H54 (cell line): Measurements from ENCODE around the gene NID1.
A peak's percentile ranks its signal among the peaks of the same experiment; 100 is the strongest.
"Not testable (repeated sequence)": the region's sequence is repeated elsewhere in the genome, so short reads cannot be mapped to it uniquely, and the experiment has no call there.

Experiments used
- DNase-seq: peaks from one replicate; pipeline ENCODE4 v3.0.0; 2011; ENCODE audit warnings: low spot score, mixed read lengths; ENCODE audit not compliant: insufficient read length
- FAIRE-seq: peaks from 3 replicates; lab custom pipeline; 2011; peaks lifted over from hg19 to GRCh38; lab: Jason Lieb, UNC
- POLR2A ChIP-seq: IDR thresholded peaks from 2 replicates; pipeline ENCODE4 v1.6.1; 2011; ENCODE audit warnings: low read depth, mild to moderate bottlenecking, low read length

Gene NID1

GRCh38 chr1:235976490-235976889 lies 88.4 kb downstream of the NID1 start:
- DNase-seq (no peak), FAIRE-seq (no peak)
- no peak for TF ChIP-seq POLR2A

GRCh38 chr1:235974616-235975015 lies 90.3 kb downstream of the NID1 start:
- no peak for FAIRE-seq
- no peak for TF ChIP-seq POLR2A

GRCh38 chr1:235972691-235973090 lies 92.2 kb downstream of the NID1 start:
- FAIRE-seq = not testable (repeated sequence)

More at GRCh38 chr1:235974616-235975015, 90.3 kb downstream of the NID1 start:
- no peak for DNase-seq

GRCh38 chr1:235972311-235972689 lies 92.6 kb downstream of the NID1 start:
- no peak for DNase-seq
- 0 out of 2 replicates have a peak, but pooled peaks have one; percentile 12 for TF ChIP-seq POLR2A
- FAIRE-seq = no peak

More at GRCh38 chr1:235972691-235973090, 92.2 kb downstream of the NID1 start:
- DNase-seq = not testable (repeated sequence)

- peak; percentile 71 for FAIRE-seq
- peak; percentile 36; the same call in 1 of the 2 replicates for TF ChIP-seq POLR2A
- DNase-seq = peak; percentile 59
Measured at GRCh38 chr1:235971571-235972310, 93.1 kb downstream of the NID1 start.

GRCh38 chr1:235971020-235971419 lies 93.9 kb downstream of the NID1 start:
- TF ChIP-seq POLR2A = no peak
- no peak for FAIRE-seq
- no peak for DNase-seq

- TF ChIP-seq POLR2A = no peak
- DNase-seq = no peak
- no peak for FAIRE-seq
Measured at GRCh38 chr1:235968831-235969230, 96.1 kb downstream of the NID1 start.

- not testable (repeated sequence) for DNase-seq, FAIRE-seq
Measured at GRCh38 chr1:235966134-235966533, 98.8 kb downstream of the NID1 start.

- DNase-seq = no peak
- TF ChIP-seq POLR2A = no peak
Measured at GRCh38 chr1:235960809-235961208, 104.1 kb downstream of the NID1 start.

GRCh38 chr1:235958021-235958420 lies 106.9 kb downstream of the NID1 start:
- FAIRE-seq (no peak), DNase-seq (no peak)
- TF ChIP-seq POLR2A = no peak

More at GRCh38 chr1:235960809-235961208, 104.1 kb downstream of the NID1 start:
- no peak for FAIRE-seq

GRCh38 chr1:235955777-235956176 lies 109.1 kb downstream of the NID1 start:
- no peak for DNase-seq
- no peak for TF ChIP-seq POLR2A
- FAIRE-seq = no peak

- no peak for FAIRE-seq
- no peak for DNase-seq
- 0 out of 2 replicates have a peak, but pooled peaks have one; percentile 7 for TF ChIP-seq POLR2A
Measured at GRCh38 chr1:235954306-235955283, 110.3 kb downstream of the NID1 start.

- no peak for TF ChIP-seq POLR2A
- FAIRE-seq = no peak
- peak; percentile 30 for DNase-seq
Measured at GRCh38 chr1:235953801-235954200, 111.1 kb downstream of the NID1 start.
